Suppressor macrophage treated with lipopolysaccharide for 1 hour (primary cell): ENCODE measurements around the gene ADAMTS2.

ENCODE experiments used
- DNase-seq, 3 donors: peaks; one replicate each; pipeline ENCODE4 v3.0.0-alpha.2; 2020 to 2022

Gene ADAMTS2

DNA sequence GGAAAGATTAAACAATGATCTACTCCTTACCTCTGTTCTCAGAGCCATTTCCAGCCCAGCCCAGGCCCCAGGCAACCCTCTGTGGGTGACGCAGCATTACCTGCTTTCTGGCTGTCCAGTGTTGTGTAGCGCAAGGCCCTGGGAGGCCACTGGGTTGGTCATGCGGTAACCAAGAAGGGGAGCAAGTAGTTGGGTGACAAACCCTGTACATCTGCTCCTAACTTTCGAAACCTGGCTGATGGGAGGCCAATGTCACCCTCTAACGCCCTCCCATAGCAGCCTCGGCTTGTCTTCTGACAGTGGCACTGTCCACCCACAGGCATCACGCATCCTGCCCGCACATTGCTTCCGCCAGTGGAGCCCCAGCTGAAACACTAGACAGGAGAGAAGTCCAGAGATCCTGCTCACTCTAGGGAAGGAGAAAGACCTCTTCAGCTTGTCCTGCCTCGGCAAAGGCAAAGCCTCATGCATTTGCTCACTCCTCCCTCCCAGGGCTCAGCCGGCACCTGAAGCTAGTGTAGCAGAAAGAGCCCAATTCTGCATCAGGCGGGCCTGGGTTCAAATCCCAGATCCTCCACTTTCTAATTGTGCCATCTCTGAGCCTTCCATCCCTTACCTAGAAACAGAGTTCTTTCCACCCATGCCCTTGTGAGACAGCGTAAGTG is 94.6 kb downstream of the ADAMTS2 start:
- DNase-seq: no peak

DNA sequence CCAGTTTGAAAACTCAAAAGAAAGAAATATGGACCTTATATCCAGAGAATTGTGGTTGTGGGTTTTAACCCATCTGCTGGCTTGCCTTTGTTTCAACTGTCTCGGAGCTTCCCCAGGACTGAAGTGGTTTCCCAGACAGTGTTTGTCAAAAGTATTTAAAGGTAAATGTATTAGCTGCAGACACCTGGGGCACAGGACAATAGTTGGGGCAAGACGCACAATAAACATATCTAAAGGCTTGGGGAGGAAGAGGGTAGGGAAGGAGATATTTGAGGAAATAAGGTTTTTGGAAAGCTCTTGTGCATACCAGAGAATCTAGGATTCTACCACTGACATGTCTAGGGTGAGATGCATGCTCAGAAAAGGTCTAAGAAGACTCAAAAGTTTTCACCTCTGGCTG is 99.0 kb downstream of the ADAMTS2 start:
- no peak for DNase-seq

DNA sequence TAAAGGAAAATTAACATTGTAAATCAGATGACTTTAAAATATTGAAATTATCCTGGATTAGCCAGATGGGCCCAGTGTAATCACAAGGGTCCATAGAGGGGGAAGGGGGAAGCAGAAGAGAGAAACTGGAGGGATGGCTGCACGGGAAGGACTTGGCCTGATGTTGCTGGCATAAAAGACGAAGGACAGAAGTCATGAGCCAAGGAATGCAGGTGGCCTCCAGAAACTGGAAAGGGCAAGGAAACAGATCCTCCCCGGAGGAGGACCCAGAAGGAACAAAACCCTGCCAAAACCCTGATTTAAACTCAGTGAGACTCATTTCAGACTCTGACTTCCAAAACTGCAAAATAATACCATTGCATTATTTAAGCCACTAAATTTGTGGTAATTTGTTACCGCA is 100.2 kb downstream of the ADAMTS2 start:
- DNase-seq: no peak

DNA sequence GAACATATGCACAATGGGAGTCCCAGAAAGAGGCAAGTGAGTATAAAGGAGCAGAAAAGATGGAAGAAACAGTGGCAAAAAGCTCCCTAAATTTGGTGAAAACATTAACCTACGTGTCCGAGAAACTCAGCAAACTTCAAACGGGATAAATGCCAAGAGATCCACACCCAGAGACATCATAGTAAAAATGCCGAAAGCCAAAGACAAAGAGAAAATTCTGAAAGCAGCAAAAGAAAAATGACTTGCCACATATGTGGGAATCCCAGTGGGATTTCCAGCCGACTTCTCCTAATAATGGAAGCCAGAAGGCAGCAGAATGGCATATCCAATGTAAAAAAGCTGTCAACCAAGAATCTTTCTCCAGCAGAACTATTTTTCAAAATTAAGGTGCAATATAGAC is 101.2 kb downstream of the ADAMTS2 start:
- DNase-seq: no peak

DNA sequence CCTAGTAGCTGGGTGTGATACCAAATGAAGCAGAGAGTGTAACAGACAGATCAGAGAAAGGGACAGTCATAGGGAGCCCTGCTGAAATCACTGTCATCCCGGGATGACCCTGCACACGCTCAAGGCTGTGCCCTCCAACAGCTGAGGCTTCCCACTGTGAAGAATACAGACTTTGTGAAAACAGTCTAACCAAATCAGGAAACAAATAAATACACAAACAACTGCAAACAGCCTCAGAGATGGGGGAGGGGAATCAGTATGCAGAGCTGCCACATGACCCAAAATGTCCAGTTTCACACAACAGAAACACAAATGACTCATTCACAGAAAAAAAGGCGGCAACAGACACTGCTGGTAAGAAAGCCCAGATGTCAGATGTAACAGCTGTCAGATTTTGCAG is 101.9 kb downstream of the ADAMTS2 start:
- peak; percentile 43 to 49 (median 44) for DNase-seq

DNA sequence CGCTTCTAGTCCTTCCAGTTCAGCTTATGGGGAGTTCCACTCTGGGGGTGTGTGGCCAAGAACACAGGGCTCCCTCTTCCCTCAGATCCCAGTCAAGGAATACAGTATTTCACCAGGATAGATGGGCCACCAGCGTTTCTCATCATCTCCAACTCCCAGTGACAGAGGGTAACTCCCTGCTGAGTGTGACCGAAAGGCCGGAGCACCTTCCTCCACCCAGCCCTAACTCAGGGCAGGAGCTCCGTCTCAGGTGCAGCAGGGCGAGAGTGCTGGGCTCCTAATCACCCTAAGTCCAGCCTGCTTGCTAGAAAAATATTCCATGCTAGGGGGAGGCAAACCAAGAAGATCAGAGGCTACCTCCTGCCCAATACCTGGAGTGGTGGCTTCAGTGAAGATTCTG is 102.6 kb downstream of the ADAMTS2 start:
- no peak for DNase-seq

DNA sequence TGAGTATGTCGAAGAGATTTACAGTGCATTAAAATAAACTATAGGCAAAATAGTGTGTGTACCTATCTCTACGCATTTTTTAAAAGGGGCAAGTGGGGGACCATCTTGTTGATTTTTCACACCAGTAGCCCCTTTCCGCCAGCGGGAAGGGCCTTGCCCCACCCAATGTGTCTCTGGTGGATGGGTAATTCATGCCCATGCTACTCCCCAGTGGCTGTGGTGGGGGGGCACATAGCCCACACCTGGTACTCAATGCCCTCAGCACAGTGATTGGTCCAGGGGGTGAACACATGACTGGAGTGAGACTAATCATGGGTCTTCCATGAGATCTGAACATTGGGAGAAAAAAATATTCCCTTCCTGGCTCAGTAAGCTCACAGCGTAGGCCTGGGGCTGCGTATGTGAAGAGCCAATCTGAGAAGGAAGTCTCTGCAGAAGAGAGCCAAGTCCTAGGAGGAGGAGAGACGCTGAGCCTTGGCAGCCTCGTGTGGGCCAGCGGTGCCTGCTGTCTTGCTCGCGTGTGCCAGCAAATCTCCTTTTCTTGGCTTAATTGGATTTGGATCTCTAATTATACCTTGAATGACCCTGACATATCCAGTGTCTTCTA is 103.4 kb downstream of the ADAMTS2 start:
- DNase-seq: no peak

DNA sequence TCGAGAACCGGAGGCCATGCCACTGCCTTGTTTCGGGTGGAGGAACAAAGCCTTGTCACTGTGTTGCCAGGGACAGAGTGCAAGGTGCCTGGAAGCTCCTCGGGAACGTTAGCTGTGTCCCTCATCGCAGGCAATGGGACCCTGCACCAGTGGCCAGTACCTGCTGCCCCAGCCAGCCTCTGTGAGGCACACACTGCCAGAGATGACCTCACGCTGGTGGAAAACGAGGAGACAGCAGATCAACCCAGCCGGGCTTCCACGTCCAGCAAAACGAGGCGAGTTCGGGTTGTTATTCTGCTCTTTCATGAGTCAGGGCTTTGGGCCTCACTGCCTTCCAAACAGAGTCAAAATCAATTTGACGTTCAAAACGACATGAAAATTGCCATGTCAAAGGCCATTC is 104.1 kb downstream of the ADAMTS2 start:
- no peak for DNase-seq

DNA sequence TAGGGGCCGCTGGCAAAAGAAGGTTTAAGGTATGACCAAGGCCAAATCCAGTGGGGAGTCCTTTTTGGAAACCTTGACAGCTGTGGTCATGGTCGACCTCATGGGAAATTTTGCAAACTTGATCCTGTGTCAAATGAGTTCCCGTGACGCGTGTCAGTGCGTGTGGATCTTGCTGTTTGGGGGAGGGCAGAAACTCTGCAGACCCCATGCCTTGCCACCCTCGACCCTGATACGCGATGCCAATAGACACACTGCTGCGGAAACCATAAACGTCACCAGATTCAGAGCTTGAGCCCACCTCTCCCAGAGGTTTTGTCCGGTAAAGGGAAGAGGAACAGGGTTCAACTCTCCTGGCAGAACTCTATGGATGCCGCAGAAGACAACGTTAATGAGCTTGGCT is 104.7 kb downstream of the ADAMTS2 start:
- DNase-seq: no peak

DNA sequence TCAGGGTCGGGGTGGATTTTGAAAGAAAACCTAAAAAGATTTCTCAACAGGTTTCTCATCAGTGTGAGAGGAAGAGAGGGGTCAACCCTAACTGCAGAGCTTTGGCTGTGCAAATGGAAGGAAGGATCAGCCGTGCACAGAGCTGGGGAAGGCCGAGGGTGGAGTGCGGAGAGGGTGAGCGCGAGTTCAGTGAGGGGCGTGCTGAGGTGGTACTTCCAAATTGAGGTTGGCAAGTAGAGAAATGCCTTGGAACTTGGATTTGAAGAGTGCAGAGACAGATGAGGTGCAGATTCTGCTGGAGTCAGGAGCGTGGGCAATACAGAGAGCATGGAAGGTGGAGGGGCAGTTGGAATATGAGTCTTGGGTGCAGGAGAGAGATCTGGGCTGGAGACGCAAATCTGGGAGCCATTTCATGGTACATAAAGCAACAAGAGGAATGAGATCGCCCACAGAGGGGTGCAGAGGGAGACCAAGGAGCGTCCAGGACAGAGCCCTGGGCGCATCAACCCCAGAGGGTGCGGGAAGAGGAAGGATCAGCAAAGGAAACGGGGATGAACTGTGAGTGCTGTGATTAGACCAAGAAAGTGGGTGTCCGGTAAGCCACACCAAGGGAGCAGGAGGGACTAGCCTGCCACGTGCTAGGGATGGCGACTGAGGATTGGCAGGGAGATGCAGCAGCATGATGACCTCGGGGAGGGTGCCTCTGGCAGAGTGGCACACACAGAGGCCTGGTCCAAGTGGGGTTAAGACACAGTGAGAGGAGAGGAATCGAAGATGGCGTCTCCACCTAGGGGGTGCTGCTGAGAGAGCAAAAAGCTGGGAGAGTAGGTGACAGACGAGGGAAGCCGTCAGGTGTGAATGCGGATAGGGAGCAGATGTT is 105.8 kb downstream of the ADAMTS2 start:
- no peak for DNase-seq

DNA sequence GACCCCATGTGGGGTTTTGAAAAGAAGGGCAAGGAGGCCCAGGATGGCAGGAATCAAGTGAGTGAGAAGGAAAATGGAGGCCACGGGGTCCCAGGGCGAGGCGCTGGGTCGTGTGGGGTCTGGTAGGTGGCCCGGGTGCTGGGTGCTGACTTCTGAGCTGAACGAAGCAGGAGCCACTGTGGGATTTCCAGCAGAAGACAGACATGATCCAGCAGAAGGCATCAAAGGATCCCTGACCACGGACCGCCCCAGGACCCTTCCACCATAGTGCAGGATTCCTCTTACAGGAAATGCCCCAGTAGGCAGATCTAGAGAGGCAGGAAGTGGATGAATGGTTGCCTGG is 106.7 kb downstream of the ADAMTS2 start:
- DNase-seq: no peak

DNA sequence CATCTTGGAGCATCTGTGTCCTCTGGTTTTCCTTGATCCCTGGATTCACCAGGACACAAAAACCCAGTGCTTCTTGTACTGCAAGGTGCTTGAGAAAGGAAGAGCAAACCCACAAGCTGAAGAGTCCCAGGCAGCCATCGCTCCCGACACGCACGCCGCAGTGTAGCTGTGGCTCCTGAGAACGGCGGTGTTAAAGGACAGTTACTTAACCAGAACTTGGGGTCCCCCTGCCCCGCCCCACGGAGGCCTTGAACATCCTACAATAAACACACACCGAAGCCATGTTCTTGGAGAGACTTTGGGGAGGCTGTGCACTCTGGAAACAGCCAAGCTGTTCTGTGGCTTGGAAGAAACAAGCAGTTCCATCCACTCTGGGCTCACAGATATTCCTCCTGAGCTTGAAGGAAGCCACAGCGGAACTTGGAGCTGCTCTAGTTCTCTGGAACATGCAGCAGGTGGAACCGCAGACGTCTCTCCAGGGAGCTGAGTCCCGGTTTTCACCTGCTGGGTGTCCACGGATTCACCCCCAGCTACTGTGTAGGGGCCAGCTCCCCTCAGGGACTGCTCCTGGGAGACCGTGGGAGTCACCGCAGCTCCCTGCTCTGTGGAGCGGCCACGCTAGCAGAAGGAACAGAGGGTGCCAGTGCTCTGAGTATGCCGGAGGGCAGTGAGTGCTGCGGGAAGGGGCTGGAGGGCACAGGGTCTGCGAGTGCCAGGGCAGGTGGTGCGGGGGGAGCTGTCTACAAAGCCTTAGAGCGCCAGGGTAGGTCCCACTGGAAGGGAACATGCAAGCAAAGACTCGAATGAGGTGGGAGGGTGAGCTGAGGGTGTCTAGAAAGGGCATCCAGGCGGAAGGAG is 107.3 kb downstream of the ADAMTS2 start:
- no peak for DNase-seq

DNA sequence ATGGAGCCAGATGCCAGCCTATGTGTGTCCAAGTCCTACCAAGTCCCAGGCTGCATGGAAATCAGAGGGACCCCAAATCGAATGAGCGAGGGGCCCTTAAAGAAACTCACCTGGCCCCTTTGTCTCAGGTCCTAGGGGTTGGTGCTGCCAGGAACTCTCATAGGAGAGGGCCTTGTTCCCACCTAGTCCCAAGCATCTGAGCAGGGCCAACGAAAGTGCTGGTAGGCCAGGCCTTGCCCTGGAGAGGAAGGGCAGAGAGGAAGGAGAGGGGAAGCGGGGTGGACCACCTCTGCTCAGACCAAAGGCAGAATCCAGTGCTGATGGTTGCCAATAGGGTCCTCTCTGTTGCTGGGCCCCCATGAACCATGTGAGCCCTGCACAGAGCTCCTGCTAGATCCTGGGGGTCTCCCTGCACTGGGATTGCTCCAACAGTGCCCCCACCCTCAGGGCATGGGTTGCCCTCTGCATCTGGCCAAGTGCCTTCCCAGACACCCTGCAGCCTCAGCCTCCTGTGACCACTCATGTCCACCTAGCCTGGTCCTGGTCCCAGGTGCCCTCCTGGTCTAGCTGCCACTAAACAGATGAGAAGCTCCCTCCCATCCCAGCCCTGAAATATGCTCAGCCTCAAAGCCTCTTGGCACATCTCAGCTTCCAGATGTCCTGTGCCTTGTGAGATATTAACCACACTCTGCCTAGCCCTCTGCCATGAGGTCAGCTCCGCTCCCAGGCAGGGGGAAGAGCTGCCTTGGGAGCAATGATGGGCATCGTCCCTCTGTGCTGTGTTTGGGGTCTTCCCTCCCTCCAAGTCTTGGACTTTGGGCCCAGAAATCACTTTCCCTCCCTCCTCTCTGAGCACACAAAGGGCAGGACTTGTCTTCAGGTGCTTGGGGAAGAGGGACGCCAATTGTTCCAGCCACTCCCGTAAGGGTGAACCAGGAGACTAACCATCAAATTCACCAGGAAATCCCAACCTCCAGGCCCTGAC is 109.6 kb downstream of the ADAMTS2 start:
- no peak for DNase-seq

DNA sequence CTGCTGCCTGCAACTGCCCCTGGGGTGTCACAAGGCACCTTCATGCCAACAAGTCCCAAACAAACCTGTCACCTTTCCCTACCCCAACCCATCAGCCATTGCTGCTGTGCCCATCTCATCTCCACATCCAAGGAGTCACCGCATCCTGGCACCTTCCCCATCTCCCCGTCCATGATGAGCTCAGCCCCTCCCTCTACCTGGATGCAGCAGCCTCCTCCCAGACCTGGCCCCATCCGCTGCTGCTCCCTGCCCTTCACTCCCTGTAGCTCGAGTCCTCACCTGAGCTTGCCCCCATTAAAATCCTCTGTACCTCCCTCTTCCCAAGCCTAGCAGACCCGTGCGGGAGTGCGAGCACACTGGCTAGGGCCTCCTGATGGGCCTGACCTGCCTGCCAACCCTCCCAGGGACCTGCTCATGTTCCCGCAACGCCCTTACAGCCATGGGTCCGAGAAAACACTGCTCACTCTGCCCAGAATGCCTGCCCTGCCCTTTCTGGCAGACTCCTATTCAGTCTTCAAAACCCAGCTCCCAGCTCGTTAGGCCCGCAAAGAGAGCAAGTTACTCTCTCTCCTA is 110.6 kb downstream of the ADAMTS2 start:
- no peak for DNase-seq

DNA sequence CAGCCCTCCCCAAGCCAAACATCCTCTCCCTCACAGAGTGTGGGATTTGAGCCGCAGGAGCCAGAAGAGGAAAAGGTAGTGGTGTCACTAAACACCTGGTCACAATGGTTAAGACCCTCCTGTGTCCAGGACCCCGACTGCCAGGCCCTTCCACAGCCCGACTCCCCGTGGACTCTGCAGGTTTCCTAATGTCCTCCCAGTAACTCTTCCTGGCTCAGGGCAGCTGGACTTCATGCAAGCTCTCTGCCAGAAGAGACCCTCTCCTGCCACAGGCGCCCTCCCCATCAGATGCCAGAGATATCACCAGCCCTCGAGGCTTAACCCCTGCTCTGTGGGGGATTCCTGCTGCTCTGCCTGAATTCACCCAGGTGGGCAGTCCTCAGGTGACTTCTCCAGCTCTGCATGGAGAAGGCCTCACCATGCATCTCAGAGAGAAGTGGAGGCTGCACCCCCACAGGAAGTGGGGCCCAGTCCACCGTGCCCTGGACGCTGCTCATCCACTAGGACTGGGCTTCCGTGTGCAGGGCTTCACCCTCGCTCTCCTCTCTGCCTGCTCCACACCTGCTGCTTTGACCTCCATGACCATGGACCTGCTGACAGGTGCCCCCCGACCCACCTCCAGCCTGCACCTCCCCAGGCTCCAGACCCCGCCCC is 111.2 kb downstream of the ADAMTS2 start:
- DNase-seq: no peak

DNA sequence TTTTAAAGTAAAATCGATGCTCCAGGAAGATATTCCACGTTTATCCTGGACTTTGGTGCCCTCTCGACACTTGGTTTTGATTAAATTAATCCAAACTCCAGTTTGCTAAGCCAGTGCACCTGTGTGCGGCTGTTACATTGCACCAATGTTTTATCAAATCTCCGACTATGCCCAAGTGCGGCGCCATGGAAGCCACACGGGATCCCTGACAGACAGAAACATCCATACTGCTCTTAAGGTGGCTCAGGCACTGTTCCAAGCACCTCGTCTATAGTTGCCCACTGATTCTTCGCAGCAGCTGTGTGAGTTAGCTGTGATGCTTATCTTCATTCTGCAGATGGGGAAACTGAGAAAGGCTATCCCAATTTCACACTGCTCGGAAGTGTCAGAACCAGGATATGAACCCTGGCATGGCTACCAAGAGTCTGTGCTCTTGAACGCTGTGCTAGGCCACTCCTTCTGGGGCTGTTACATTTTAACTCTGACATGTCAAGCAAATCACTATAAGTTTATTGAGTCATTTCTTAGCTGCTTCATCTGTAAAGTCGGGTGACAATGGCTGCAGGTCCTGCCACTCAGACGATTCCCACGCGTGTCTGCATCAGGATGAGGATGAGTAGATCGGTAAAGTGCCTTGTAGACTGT is 113.0 kb downstream of the ADAMTS2 start:
- DNase-seq: no peak

DNA sequence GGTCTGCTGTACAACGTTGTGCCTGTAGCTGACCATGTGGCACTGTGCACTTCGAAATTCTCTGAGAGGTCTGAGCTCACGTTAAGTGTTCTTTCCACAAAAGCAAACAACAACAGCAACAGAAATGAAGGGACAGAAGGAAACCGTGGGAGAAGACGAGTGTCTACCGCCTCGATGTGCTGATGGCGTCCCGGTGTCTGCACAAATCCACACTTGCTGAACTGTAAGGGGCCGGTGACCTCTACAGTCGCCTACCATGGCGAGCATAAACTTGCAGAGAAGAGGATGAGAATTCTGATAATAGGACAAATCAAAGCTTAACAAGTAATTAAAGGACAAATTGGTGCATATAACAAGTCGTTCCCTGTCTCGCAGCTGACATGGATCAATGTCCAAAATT is 114.0 kb downstream of the ADAMTS2 start:
- DNase-seq: no peak

DNA sequence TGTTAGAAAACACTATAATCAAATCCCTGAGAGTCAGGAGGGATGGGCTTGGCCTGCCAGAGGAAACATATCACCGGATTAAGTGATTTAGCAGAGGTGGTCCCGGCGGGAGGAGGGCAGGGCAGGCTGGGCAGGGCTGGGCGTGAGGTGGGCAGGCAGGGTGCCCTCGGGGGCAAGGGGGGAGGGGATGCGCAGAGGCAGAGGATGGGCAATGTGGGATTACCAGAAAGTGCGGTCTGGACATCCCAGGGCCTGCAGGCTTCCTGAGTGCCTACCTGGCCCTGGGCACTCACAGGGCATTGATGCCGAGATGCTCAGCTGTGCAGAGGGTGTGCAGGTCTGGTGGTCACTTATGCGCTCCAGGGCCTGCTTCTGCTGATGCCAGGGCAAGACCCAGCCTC is 115.2 kb downstream of the ADAMTS2 start:
- DNase-seq: no peak

DNA sequence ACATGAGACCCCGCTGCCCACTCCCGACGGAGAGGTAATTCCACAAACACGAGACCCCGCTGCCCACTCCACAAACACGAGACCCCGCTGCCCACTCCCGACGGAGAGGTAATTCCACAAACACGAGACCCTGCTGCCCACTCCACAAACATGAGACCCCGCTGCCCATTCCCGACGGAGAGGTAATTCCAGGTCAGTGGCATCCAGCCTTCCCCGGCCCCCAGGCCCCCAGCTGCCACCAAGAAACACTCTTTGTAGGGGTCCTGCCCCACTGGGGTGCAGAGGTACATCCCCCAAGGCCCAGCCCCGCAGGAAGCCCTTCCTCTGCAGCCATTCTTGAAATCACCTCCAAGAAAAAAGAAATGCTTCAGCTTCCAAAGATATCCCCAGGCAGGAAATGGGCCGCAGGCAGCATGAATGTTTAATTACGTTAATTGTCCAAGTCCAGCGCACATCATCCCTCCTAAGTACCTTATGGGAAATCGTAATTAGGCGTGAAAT is 115.9 kb downstream of the ADAMTS2 start:
- DNase-seq: no peak
